ENCODE measurements around the gene PXDN.

PXDN gene

DNA sequence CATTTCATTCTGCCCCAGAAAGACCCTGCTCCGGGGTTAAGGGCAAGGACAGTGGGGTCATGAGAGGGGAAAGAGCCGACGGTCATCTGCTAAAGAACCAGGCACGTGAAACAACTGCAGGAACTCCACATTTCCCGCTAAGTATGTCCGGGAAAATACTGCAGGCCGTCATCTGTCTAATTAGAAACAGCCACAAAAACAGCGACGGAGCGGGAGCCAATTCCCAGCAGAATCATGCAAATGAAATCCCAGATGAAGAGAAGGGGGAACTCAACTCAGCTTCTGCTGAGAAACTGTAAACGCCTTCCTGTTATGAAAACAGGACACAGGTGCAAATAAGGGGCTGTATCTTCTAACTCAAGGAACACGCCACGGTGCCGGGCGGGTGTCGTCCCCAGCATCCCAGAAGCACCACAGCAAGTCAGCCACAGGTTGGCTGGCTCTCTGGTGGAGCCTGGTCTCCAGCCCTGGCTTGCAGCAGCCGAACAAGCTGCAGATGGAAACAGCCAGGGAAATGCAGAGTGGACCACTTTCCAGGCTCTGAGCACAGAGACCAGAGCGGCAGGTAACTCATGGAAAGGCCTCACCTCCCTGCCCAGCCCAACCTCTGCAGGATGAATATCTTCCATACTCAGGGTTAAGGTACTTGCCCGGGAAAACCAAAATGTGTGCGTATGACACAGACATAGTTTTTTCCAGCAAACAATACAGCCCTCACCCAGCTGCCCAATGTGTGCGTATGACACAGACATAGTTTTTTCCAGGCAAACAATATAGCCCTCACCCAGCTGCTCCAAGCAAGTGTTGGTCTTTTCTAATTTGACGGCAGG, 28.9 kb downstream of the PXDN start:
- H3K4me1 ChIP-seq (ENCODE audit: insufficient read depth, insufficient read length): peaks cover 9% of the 10 kb centered on the region
- TF ChIP-seq ZNF274 (IDR thresholded peaks at IDR 0.05; ENCODE audit: low read depth, low read length) (no peak), SUZ12 (IDR thresholded peaks at IDR 0.05; ENCODE audit: extremely low read depth, insufficient read depth, insufficient read length) (no peak), YY1 (IDR thresholded peaks at IDR 0.05; ENCODE audit: insufficient read depth, insufficient read length) (no peak)
- no peaks in the 10 kb centered on the region for H3K9me3 ChIP-seq (ENCODE audit: insufficient read depth, low read length)
- H3K36me3 ChIP-seq (ENCODE audit: insufficient read depth, insufficient read length, low read length): peaks cover 7% of the 10 kb centered on the region
- no peak overlapping the region for H3K9ac ChIP-seq (ENCODE audit: insufficient read length, low read depth)
- DNase-seq (ENCODE audit: low read depth, low spot score): no peak
- H3K27me3 ChIP-seq (ENCODE audit: insufficient read depth, insufficient read length): peaks cover 28% of the 10 kb centered on the region
- H3K4me3 ChIP-seq (ENCODE audit: insufficient read length, low read depth): no peak overlapping the region

DNA sequence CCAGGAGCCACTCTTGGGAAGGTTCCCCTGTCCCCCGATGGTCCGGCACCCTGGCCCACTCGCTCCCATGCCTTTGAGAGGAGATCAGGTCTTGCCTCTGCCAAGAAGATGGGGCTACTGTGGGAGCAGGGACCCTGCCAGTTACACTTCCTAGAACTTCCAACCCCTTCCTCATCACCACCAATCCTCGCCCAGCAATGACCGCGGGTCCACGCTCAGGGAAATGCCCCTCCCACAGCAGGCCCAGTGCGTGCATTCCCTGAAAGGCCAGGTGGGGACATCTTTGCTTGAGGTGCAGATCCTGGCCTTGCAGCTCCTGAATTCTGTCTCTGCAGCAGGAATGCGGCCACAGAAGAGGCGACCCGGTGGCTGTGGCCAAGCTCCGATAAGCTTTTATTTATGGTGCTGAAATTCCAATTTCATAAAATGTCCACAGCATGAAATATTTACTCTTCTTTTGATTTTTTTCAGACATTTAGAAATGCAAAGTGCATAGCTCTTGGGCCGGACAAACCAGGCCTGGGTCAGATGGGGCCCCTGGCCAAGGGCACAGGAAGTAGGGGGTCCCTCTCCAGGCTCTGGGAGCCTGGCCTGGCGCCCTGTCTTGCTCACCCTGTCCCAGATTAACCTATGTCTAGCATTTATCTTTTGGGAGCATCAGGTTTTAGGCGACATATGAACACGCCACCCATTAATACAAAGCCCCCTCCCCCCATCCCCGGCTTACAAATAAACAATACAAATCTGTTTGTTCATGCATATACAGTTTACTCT, 29.8 kb downstream of the PXDN start:
- Histone ChIP-seq H3K36me3 (ENCODE audit: insufficient read depth, insufficient read length, low read length) (peaks cover 7% of the 10 kb centered on the region), H3K27me3 (ENCODE audit: insufficient read depth, insufficient read length) (peaks cover 37% of the 10 kb centered on the region), H3K4me1 (ENCODE audit: insufficient read depth, insufficient read length) (peaks cover 9% of the 10 kb centered on the region), H3K4me3 (ENCODE audit: insufficient read length, low read depth) (no peak overlapping the region), H3K9ac (ENCODE audit: insufficient read length, low read depth) (no peak overlapping the region), H3K9me3 (ENCODE audit: insufficient read depth, low read length) (no peaks in the 10 kb centered on the region)
- TF ChIP-seq ZNF274 (IDR thresholded peaks at IDR 0.05; ENCODE audit: low read depth, low read length): no peak
- TF ChIP-seq SUZ12 (IDR thresholded peaks at IDR 0.05; ENCODE audit: extremely low read depth, insufficient read depth, insufficient read length): no peak
- TF ChIP-seq YY1 (IDR thresholded peaks at IDR 0.05; ENCODE audit: insufficient read depth, insufficient read length): no peak
- DNase-seq (ENCODE audit: low read depth, low spot score): no peak

DNA sequence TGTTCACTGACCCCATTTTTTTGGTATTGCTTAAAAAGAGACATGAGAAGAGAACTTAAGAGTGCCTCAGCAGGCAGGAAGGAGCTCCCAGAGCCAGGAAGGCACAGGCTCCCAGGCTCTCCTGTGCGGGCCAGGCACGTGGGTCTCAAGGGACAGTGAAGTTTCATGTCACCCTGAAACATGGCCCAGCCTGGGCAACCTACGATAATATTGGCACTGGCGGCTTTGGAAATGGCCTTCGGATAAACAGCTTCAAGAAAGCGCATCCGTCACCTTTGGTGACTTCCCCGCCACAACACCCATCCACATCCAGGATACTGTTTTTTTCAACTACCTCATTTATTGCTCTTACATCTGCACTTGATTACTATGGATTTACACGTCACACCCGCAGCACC, 30.5 kb downstream of the PXDN start:
- H3K4me1 ChIP-seq (ENCODE audit: insufficient read depth, insufficient read length): peaks cover 11% of the 10 kb centered on the region
- no peak overlapping the region for H3K9ac ChIP-seq (ENCODE audit: insufficient read length, low read depth)
- no peak overlapping the region for H3K4me3 ChIP-seq (ENCODE audit: insufficient read length, low read depth)
- no peaks in the 10 kb centered on the region for H3K9me3 ChIP-seq (ENCODE audit: insufficient read depth, low read length)
- DNase-seq (ENCODE audit: low read depth, low spot score): no peak
- TF ChIP-seq SUZ12 (IDR thresholded peaks at IDR 0.05; ENCODE audit: extremely low read depth, insufficient read depth, insufficient read length): no peak
- no peak for TF ChIP-seq ZNF274 (IDR thresholded peaks at IDR 0.05; ENCODE audit: low read depth, low read length)
- TF ChIP-seq YY1 (IDR thresholded peaks at IDR 0.05; ENCODE audit: insufficient read depth, insufficient read length): no peak
- peaks cover 7% of the 10 kb centered on the region for H3K36me3 ChIP-seq (ENCODE audit: insufficient read depth, insufficient read length, low read length)
- peaks cover 43% of the 10 kb centered on the region for H3K27me3 ChIP-seq (ENCODE audit: insufficient read depth, insufficient read length)

DNA sequence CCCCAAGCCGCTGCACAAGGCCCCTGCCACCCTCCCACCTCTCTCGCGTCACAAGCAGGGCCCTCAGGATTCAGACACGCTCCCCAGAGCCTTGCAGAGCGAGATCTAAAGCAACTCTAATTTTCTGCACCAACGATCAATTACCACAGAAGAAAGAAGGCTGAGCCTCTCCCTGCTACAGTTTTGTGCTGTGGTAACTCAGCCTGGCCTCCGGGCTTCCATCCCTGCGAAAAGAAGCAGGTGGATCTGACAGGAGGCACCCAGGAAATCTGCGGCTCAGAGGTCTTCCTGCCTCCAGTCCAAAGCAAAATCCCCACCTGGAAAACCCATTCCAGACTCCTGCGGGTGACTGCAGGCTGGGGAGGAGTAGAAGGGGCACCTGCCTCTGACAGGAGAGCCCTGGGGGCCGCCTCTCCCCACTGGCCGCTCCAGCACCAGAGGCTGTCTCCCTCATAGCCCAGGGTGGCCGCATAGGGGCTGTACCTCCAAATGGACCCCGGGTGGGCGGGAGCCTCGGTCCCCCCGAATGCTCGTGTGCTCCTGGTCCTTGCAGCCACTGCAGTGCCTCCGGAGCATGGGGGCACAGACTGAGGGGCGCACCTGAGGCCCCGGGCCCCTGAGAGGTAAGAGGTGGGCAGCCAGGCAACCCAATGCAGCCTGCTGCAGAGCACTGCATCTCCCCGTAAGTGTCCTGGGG, 31.0 kb downstream of the PXDN start:
- no peak for DNase-seq (ENCODE audit: low read depth, low spot score)
- Histone ChIP-seq H3K27me3 (ENCODE audit: insufficient read depth, insufficient read length) (peaks cover 48% of the 10 kb centered on the region), H3K4me1 (ENCODE audit: insufficient read depth, insufficient read length) (peaks cover 10% of the 10 kb centered on the region), H3K9me3 (ENCODE audit: insufficient read depth, low read length) (no peaks in the 10 kb centered on the region), H3K36me3 (ENCODE audit: insufficient read depth, insufficient read length, low read length) (peaks cover 7% of the 10 kb centered on the region), H3K9ac (ENCODE audit: insufficient read length, low read depth) (no peak overlapping the region), H3K4me3 (ENCODE audit: insufficient read length, low read depth) (no peak overlapping the region)
- no peak for TF ChIP-seq SUZ12 (IDR thresholded peaks at IDR 0.05; ENCODE audit: extremely low read depth, insufficient read depth, insufficient read length)
- TF ChIP-seq ZNF274 (IDR thresholded peaks at IDR 0.05; ENCODE audit: low read depth, low read length): no peak
- TF ChIP-seq YY1 (IDR thresholded peaks at IDR 0.05; ENCODE audit: insufficient read depth, insufficient read length): no peak

DNA sequence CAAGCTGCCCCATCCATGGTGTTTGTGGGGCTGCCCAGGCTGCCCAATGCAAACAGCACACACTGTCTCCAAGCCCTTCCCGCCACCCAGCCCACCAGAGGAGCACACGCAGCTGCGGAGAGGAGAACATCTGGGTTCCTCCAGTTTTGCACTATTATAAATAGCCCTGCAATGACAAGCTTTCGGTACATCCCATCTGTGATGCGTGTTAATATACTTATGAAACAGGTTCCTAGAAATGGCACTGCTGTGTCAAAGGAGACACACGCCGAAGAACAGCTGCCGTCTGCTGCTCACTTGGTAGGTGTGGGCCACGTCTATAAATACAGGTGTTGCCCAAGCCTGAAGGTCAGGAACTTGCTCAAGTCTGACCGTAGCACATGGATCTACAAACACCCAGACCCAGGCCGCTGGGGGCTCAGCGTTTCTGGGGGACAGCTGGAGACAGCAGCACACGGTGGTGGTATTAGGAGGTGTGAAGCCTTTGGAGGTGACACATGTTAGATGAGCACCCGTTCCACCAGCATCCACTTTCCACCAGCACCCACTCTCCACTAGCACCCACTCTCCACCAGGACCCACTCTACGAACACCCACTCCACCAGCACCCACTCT, 34.3 kb downstream of the PXDN start:
- H3K4me3 ChIP-seq (ENCODE audit: insufficient read length, low read depth): no peak overlapping the region
- peaks cover 58% of the 10 kb centered on the region for H3K27me3 ChIP-seq (ENCODE audit: insufficient read depth, insufficient read length)
- H3K9ac ChIP-seq (ENCODE audit: insufficient read length, low read depth): no peak overlapping the region
- TF ChIP-seq SUZ12 (IDR thresholded peaks at IDR 0.05; ENCODE audit: extremely low read depth, insufficient read depth, insufficient read length) (no peak), YY1 (IDR thresholded peaks at IDR 0.05; ENCODE audit: insufficient read depth, insufficient read length) (no peak), ZNF274 (IDR thresholded peaks at IDR 0.05; ENCODE audit: low read depth, low read length) (no peak)
- peaks cover 9% of the 10 kb centered on the region for H3K36me3 ChIP-seq (ENCODE audit: insufficient read depth, insufficient read length, low read length)
- H3K9me3 ChIP-seq (ENCODE audit: insufficient read depth, low read length): no peaks in the 10 kb centered on the region
- peaks cover 12% of the 10 kb centered on the region for H3K4me1 ChIP-seq (ENCODE audit: insufficient read depth, insufficient read length)
- no peak for DNase-seq (ENCODE audit: low read depth, low spot score)

DNA sequence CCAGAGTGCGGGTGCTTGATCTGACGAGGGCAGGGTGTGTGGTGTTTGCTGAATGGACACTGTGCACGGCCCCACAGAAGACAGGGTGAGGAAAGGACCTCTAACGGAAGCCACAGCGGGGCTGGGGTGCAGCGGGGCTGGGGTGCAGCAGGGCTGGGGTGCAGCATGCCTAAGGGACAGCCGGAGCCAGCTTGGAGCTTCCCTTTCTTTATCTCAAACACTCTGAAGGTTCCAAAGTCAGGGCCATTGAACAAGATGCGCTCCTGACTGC, 35.0 kb downstream of the PXDN start:
- Histone ChIP-seq H3K4me1 (ENCODE audit: insufficient read depth, insufficient read length) (peaks cover 12% of the 10 kb centered on the region), H3K9ac (ENCODE audit: insufficient read length, low read depth) (no peak overlapping the region), H3K4me3 (ENCODE audit: insufficient read length, low read depth) (no peak overlapping the region), H3K9me3 (ENCODE audit: insufficient read depth, low read length) (no peaks in the 10 kb centered on the region), H3K27me3 (ENCODE audit: insufficient read depth, insufficient read length) (peaks cover 64% of the 10 kb centered on the region), H3K36me3 (ENCODE audit: insufficient read depth, insufficient read length, low read length) (peaks cover 12% of the 10 kb centered on the region)
- no peak for TF ChIP-seq SUZ12 (IDR thresholded peaks at IDR 0.05; ENCODE audit: extremely low read depth, insufficient read depth, insufficient read length)
- no peak for TF ChIP-seq ZNF274 (IDR thresholded peaks at IDR 0.05; ENCODE audit: low read depth, low read length)
- TF ChIP-seq YY1 (IDR thresholded peaks at IDR 0.05; ENCODE audit: insufficient read depth, insufficient read length): no peak
- no peak for DNase-seq (ENCODE audit: low read depth, low spot score)

All from NT2/D1 (cell line).